ENCODE measurements around the gene RPTOR.

RPTOR gene

DNA sequence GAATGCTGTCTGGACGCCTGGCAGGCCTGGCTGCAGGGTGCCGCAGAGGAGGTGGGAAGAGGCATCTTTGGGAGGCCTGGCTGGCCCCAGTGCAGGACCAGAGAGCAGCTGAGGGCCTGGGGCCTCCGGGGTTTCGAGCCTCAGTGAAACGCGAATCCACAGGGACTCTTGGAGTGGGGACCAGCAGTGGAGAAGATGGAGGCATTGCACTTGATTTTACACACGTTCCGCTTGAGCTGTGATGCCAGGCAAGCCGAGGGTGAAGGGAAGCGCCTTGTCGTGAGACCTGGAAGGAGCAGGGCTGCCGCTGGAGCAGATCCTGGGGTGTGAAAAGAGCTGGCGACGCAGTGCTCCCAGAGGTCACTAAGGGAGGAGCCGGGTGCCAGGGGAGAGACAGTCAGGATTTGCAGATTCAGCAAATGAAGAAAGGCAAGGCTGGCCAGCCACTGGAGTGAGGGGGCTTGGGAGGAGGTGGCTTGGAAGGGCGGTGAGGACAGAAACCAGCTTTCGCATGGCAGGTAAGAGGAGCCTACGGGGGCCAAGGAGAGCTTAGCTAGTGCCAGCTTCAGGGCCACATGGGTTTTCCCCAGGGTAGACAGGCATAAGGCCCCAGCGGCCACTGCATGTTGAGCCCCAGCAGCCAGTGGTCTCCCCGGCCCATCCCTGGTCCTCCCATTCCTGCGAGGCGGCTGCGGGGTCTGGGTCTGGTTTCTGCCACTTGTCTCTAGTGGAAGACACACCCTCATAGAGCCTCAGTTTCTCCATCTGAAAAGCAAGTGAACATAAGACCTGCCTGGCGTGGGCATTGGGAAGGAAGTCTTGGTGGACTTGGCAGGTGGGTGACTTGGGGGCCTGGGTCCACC is 271.8 kb downstream of the RPTOR start:
- DNase-seq (ENCODE audit: low read depth in 2 of 2), result no peak

GRCh38 chr17:80817321-80817845 is 272.7 kb downstream of the RPTOR start:
- no peak for DNase-seq (ENCODE audit: low read depth in 2 of 2)

DNA sequence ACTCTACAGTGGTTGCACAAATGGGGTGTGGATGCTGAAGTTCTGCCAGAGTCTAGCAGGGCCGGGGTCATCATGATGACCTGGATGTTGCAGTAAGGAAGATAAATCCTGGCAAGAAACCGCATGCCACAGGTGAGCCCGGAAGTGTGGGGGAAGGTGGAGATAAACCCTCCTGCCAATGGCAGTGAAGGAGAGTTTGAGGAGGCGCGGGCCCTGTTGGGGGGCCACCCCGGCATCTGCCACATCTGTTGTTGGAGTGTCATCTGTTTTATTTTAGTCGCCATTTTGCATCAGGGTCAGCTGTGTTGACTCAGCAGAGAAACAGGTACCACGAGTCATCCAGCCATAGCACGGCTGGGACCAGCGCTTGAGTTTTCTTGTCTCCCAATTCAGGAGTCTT is 273.2 kb downstream of the RPTOR start:
- no peak for DNase-seq (ENCODE audit: low read depth in 2 of 2)

DNA sequence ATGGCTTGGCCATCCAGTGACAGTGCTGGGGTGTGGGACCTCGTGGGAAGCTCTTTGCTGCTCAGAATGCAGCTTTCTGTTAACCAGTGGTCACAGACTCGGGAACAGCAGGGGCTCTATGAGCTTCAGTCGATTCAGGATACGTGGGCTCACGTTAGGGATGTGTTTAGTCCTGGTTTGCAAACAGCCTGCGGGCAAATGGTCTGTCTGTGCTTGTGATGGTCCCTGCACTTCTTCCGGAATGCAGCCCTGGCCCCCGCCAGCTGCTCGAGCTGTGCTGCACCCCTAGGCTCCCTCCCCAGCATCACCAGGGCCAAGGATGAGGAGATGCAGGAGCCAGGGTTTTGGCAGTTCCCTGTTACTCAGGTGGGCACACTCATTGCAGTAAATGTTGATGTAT is 274.2 kb downstream of the RPTOR start:
- DNase-seq (ENCODE audit: low read depth in 2 of 2), result no peak

DNA sequence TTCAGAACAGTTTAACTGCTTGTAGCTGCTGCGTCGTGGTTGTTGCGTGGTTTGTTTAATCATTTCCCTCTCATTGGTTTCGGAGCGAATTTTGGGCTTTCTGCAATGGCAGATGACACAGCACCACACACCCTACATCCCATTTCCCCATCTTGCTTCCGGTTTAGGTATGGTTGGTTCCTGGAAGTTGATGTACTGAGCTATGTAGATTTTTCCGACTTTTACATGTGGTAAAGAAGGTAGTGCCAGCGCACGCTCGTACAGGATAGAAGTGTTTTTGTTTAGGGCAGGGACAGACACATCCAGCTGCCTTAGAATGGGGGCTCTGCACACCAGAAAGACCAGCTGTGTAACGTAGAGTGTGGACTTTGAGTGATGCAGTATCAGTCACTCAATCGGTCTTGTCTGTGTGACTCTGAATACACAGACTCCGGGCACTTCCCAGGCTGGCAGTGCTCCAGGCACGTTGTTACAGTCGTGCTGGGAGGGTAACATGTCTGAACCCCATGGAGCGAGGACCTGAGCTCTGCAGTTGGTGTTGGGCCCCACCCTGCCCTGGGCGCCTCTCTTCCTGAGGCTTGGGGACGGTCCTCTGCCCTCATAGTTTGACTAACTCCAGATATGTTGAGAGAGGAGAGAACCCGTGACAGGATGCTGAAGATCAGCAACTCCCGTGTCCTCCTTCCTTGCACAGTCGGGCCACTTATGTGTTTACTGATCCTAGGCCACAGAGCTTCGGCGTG is 275.0 kb downstream of the RPTOR start:
- no peak for DNase-seq (ENCODE audit: low read depth in 2 of 2)

DNA sequence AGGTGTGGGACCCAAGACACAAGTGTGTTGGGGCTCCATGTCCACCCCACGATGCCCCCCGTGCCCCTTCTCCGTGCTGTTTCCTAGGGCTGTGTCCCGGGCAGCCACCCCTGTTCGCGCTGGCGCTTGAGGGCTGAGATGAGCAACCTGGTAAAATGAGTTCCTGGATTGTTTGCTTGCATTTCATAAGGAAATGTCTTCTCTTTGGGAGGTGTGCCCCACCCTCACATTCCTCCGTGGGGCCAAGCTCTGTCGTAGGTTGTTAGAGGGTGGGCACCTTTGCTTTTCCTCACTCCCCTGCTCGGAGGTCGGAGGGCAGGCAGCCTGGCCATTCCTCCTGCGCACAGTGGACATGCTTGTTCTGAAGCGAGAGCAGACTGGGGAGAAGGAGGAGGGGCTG is 275.7 kb downstream of the RPTOR start:
- DNase-seq (ENCODE audit: low read depth in 2 of 2), result no peak

GRCh38 chr17:80821546-80821945 is 276.9 kb downstream of the RPTOR start:
- DNase-seq (ENCODE audit: low read depth in 2 of 2), result no peak

DNA sequence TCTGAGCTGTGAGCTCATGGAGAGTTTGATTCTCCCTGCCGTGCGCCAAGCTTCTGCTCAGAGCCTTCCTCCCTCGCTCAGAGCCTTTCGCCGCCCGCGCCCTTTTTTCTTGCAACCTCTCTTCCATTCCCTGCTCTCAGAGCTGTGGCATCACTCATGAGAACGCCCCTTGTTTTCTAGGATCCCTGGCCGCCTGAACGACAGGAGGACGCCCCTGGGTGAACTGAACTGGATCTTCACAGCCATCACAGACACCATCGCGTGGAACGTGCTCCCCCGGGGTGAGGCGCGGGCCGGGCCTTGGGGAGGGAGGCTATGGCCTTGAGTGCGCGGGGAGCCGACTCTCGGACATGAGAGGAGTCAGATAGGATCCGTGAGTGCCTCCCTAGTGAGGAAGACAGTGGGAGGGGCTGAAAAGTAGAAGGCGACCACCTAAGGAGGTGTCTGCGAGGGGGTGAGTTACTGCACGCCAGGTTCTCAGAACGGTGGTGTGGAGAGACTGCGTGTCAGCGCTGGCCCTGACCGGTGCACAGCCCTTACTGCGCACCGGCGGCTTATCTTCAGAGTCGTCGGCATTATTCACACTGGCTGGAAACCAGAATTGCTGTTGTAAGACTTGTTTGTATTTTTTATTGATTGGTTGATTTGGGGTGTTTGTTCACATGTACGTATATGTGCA is 277.5 kb downstream of the RPTOR start:
- DNase-seq (ENCODE audit: low read depth in 2 of 2), result no peak

- no peak for DNase-seq (ENCODE audit: low read depth in 2 of 2)
These were observed 278.2 kb downstream of the RPTOR start for GRCh38 chr17:80822700-80823410.

GRCh38 chr17:80824549-80825470 is 280.2 kb downstream of the RPTOR start:
- no peak for DNase-seq (ENCODE audit: low read depth in 2 of 2)

DNA sequence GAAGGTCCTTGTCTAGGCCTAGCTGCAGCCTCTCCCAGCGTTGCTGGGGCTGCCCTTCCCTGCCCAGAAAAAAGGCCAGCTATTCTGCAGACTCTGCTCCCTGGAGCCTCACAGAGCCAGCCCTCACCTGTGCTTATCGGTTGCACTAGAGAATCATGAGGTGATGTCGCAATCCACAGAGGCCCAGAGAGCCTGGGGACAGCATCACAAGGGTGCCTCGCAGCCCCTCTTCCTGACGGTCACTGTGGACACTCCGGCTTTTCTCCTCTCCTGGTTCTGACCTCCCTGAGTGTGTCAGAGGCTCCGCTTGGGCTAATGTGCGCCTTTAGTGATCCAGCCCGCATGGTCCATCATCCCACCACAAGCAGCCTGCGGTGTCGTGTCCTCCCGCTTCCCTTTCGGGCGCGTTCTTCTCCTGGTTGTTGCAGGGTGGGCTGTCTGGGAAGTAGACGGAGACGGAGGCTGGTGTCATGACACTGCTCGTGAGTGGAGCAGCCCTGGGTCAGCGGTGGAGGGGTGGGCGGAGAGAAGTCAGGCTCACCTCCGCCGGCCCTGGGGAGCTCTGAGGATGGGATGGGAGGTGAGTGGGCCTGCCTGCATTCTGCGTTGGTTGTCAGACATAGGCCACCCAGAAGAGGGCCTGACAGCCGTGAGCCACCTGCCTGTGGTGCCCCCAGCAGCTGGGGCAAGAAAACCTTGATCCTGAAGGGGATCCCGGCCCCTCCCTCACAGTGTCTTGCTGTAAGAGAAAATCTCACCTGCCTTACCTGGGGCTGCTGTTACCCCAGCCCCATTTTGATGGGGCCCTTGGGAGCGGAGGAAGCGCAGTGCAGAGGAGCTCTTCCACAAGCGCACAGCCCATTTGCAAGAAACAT is 281.1 kb downstream of the RPTOR start:
- DNase-seq (ENCODE audit: low read depth in 2 of 2), result no peak

DNA sequence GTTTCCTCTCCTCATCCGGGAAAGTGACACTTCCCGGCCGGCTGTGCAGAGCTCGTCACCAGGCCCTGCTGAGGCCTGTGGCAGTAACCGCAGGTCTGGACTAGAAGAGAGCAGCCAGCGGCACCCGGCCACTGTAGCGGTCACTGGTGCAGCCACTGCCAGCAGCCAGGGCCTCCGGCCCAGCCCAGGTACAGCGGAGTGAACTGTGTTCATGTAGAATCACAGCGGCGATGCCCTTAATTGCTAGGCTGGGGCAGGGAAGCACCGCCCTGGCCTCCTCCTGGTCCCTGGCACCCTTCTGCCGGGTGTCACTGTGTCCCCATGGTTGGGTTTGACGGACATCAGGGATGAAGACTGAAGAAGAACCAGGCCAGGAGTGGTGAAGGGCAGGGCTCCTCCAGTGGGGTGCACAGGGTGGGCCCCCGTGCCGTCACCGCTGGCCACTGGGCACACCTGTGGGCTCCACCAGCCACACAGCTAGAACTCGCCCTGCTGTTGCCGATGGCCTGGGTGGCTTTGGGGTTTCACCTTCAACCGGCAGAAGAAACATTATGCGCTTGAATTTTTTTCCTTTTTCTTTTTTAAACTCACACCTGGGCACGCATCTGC is 281.8 kb downstream of the RPTOR start:
- DNase-seq (ENCODE audit: low read depth in 2 of 2), result no peak

DNA sequence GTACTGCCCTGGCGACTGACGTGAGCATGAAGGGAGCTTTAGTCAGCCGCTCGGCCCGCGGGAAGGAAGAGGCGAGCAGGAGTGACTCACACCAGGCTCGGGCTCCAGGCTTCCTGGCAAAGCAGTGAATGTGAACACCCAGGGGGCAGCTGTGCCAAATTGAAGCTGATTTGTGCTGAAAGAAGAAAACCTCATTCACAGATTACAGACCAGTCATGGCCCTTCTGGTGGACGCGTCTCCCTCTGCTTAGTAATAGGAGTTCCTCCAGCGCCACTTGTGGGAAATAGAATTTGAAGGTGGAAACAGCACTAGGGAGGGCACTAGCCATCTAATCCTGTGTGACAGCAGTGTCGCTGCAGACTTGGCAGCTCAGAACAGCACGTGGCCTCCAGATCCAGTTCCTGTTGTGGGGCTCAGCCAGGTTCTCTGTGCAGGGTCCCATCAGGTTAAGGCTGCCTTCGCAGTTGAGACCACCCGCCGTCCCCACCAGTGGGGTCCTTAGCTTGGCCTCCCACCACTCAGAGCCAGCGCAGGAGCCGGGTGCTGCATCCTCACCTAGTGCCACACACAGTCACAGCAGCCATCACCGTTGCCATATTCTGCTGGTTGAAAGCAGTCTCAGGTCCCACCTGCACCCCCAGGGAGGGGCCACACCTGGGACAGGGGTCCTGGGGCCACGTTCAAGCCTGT is 282.5 kb downstream of the RPTOR start:
- no peak for DNase-seq (ENCODE audit: low read depth in 2 of 2)

- DNase-seq (ENCODE audit: low read depth in 2 of 2), result no peak
These were observed 283.3 kb downstream of the RPTOR start for GRCh38 chr17:80827646-80828643.

GRCh38 chr17:80829166-80829813 is 284.7 kb downstream of the RPTOR start:
- DNase-seq (ENCODE audit: low read depth in 2 of 2), result no peak

DNA sequence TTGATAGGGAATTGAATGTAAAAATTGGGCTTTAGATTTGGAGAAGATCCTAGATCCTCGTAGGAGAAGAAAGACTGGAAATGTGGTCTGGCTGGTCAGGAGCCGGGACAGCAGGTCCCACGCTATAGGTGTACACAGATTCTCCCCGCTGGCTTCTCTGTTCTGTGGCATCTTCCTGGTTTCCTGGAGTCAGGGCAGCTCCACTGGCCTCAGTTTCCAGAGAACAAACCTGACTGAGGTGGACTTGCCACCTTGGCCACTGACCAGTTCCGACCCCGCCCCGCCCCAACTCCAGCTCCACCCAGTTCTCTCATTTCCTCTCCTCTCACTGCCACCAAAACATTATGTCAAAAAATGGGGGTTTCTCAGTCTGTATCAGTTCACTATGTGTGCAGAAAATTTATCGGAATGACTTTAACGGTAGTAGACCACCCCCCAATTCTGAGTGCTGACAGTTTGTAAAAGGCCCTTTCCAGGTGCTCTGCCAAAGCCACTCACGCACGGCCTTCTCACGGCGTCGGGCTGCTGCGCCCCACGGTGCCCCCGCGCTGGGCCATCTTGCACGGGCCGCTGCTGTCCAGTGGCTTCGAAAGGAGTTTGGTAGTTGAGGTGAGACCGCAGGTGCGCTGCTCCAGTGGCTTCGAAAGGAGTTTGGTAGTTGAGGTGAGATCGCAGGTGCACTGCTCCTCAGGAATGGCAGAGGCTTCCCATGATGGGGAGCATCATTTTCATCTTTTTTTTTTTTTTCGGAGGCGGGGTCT is 285.6 kb downstream of the RPTOR start:
- no peak for DNase-seq (ENCODE audit: low read depth in 2 of 2)

Data from stimulated activated CD8-positive, alpha-beta memory T cell treated with anti-CD3 and anti-CD28 coated beads, Interleukin-2, amount 100 ng/mL, for 1 hour (primary cell).